Measurements from ENCODE around the gene CHCHD3.

Gene CHCHD3

GRCh38 chr7:133077394-133077793, 4.5 kb downstream of the CHCHD3 start:
- DNase-seq (ENCODE audit: low spot score): no peak

GRCh38 chr7:133076142-133076541, 5.7 kb downstream of the CHCHD3 start:
- DNase-seq (ENCODE audit: low spot score): no peak

GRCh38 chr7:133071506-133071905, 10.4 kb downstream of the CHCHD3 start:
- DNase-seq (ENCODE audit: low spot score): no peak

GRCh38 chr7:133070562-133070961, 11.3 kb downstream of the CHCHD3 start:
- no peak for DNase-seq (ENCODE audit: low spot score)

DNA sequence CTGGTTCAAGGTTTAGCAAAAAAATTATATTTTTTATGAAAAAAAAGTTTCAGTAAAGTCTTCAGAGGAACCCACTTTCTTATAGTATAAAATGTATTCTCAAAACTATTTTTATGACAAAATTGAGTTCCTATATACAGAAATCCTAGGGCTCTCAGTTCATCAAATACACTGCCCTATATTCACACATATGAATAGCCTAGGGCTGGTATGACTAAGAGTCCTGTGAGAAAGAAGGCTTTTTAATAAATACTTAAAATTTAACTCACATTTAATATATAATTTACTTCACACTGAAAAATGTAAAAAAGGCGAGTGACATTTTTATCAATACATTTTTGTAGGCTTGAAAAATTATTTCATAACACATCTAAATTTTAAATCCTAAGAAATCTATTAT, 16.6 kb downstream of the CHCHD3 start:
- no peak for DNase-seq (ENCODE audit: low spot score)

DNA sequence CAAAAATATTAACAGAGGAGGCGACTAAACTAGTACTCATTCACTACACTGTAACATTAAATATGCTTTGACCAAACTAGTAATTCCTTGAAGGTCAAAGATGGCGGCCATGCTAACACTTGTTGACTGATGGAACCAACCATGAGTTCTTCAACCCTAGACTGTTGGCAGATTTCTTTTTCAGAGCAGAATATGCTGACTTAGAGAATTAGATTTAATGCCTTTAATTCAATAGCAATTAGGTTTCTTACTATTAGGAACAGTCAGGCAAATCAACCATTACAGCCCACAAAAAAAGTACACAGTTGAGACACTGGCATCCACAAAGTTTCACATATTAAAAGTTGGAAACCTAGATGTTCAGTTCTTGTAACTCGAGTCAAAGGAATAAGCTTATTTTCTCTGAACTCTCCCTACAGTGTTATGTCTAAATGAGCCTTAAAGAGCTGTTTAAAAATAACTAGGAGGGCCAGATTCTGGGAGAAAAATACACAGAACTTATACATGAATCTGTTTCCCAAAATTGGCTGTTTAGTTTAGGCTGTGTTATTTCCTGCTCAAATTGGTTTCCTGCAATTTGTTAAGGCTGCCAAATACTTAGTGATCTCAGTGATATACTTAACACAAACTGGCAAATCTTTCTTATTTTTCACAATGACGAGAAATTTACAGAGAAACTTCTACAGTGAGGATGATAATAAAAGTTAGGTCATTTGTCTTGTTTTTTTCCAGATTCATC, 17.6 kb downstream of the CHCHD3 start:
- DNase-seq (ENCODE audit: low spot score): no peak

GRCh38 chr7:133061792-133062191, 20.1 kb downstream of the CHCHD3 start:
- no peak for DNase-seq (ENCODE audit: low spot score)

DNA sequence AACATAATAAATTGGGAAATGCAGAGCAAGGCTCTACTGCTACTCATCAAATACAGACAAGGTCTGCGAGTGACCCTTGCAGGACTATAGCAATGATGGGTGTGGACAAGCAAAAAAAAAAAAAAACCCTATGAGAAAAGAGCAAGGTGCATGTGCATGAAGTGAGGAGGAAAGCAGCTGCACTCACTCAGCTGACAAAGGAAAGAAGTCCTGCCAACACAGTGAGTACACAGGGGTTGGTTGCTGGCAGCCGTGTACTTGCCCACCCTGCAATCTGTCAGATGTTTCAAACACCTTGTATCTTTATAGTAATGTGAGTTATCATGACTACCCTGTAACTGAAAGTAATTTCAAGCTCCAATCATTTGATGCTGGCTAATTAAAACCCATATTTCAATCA, 20.5 kb downstream of the CHCHD3 start:
- DNase-seq (ENCODE audit: low spot score): no peak

GRCh38 chr7:133060004-133060403, 21.9 kb downstream of the CHCHD3 start:
- DNase-seq (ENCODE audit: low spot score): no peak

DNA sequence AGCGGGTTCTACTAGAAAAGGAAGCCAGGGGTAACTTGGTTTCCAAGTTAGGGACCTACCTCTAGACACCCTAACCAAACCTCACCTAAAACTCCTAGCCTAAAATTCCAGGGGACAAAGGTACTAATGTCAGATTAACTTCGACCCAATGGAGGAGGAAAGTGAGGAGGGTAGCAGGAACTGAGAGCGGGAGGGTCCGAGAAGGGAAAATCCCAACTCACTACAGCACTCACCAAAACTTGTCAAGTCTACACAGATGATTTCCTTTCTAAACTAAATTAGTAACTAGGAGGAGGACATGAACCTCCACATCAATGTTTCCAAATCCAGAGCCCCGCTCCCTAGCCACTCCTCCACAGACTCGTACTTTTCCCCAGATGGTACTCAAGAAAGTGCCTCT, 22.6 kb downstream of the CHCHD3 start:
- DNase-seq (ENCODE audit: low spot score): no peak

DNA sequence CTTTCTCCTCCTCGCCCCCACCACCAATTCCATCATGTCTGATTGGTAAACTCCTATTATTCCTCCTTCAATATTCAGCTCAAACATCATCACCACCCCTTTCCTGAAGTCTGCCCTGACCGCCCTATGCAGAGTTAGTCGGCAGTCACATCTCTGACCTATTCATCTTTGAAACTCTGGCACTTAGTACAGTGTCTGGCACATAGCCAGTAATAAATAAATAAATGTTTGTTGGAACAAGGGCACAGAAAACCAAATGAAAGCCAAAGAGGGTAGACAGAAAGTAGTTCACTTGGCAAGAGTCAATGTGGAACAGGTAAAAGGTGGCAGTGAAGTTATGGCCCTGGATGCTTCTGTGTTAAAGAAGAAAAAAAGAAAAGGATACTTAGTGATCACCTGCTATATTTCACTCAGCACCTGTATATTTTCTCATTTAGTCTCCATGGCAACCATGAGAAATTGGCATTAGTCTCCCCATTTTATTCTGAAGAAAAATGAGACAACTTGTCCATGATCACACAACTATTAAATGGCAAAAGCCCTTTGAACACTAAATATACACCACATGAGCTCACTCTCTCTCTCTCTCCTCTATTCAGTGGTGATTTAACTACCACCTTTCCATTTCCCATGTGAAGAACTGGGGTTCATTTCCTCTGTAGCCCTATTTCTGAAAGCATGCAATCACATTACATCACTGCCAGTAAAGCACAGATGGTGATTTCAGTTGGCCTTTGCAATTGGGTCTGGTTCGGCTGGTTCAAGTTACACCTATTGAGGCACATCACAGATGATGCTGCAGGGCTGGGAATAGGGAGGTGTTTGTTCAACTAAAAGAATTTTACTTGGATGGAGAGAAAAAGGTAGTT, 25.3 kb downstream of the CHCHD3 start:
- DNase-seq (ENCODE audit: low spot score): no peak

- DNase-seq (ENCODE audit: low spot score): peak; percentile 60
These were observed 27.6 kb downstream of the CHCHD3 start for GRCh38 chr7:133054162-133054840.

DNA sequence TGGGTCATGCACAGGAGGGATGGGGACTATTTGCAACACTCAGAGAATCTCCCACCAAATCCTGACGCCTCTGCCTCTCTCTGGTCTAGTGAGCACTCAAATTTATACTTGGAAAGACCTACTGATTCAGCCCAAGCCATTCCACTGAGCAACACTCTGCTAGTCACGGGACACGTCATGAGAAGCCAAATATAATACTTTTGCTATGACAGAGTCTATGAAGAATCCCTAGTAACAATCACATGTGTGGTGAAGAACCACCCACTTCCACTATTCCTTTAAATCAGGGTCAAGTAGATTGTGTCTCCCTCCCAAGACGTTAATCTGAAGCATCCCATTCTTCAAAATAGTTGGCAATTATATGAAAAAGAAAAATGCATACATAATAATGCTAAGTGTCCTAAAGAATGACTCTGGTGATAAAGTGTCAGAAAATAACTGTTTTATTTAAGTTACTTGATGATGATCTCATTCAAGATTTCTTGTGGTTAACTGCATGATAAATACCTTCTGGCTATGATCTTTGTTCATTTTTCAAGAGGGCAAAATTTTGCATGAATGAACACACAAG, 28.5 kb downstream of the CHCHD3 start:
- peak; percentile 99 for DNase-seq (ENCODE audit: low spot score)

- DNase-seq (ENCODE audit: low spot score): no peak
These were observed 29.1 kb downstream of the CHCHD3 start for GRCh38 chr7:133052826-133053225.

- no peak for DNase-seq (ENCODE audit: low spot score)
These were observed 29.5 kb downstream of the CHCHD3 start for GRCh38 chr7:133052401-133052756.

GRCh38 chr7:133051719-133052400, 30.0 kb downstream of the CHCHD3 start:
- DNase-seq (ENCODE audit: low spot score): no peak

DNA sequence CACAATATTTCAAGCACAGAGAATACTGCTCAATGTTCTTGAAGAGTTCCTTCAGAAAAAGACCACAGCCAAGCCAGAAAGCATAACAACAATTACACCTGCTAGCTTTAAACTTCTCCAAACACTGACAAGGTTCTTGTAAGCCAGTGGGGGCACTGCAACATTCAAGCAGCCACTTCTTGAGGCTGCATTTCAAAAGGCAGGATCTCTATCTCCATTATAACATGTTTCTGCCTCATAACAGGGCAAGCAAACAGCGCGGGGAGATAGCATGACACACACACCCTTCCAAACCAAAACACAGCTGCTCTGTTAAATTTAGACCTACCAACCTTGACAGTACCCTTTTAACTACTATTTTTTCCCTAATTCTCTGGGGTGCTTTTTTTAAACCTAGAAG, 30.8 kb downstream of the CHCHD3 start:
- peak; percentile 49 for DNase-seq (ENCODE audit: low spot score)

DNA sequence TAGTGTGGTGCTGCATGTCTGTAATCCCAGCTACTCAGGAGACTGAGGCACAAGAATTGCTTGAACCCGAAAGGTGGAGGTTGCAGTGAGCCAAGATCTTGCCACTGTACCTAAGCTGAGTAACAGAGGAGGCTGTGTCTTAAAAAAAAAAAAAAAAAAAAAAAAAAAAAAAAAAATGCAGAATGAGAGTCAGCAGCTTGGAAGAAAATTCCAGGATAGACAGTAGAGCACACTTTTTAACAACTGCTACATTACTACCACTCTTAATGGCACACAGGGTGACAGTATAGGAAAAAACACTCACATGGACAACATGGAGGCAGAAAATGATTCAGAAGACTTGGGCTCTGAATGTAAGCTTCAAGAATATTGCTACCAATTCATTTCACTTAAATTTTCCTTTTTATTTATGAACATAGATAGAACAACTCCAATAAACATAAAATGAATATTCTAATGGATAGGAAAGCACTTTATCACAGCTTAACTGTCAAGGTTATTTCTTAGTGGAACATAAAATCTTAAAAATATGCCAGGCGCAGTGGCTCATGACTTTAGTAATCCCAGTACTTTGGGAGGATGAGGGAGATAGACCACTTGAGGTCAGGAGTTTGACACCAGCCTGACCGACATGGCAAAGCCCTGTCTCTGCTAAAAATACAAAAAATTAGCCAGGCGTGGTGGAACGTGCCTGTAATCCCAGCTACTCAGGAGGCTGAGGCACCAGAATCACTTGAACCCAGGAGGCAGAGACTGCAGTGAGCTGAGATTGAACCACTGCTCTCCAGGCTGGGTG, 31.5 kb downstream of the CHCHD3 start:
- DNase-seq (ENCODE audit: low spot score): no peak

GRCh38 chr7:133048589-133048988, 33.3 kb downstream of the CHCHD3 start:
- no peak for DNase-seq (ENCODE audit: low spot score)

- DNase-seq (ENCODE audit: low spot score): no peak
These were observed 34.6 kb downstream of the CHCHD3 start for GRCh38 chr7:133047321-133047720.

Data from RKO (cell line).